Fibroblast of lung (primary cell): ENCODE data around the gene GALNT2.

Experiments used
- CTCF ChIP-seq, 2 donors: IDR thresholded peaks in 1 of 2; conservative IDR thresholded peaks in 1 of 2; 1 replicate in 1 of 2; 2 replicates in 1 of 2; pipeline ENCODE4 v1.5.1; 2011 to 2012; ENCODE audit warnings: low read length in 2 of 2, control low read depth in 1 of 2, inconsistent platforms in 1 of 2, low read depth in 1 of 2, mild to moderate bottlenecking in 1 of 2
- EZH2 ChIP-seq: IDR thresholded peaks from 2 replicates; pipeline ENCODE4 v1.5.1; 2012; ENCODE audit warnings: low read length, control low read depth, mild to moderate bottlenecking; ENCODE audit errors: missing control alignments

DNA sequence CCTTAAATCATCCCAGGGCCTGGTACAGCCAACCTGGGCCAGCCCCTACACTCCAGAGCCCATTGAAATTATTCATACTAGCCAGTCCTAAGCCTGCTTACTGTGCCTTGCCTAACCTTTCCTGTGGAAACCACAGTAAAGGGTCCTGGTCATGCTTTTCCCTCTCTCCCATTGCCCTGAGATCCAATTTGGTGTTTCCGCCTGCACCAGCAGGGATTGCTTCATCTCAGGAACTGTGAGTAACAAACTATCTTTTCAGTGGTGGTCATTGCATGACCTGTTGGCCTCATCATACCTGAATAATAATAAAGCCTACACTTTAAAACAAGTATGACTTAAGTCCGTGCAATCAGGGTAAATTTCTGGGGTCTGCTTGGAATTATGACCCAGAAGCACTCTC is 18.7 kb upstream of the GALNT2 start:
- TF ChIP-seq CTCF (conservative IDR thresholded peaks at IDR 0.05 in 1 of 2, IDR thresholded peaks at IDR 0.05 in 1 of 2; ENCODE audit: low read depth in 1 of 2, low read length in 2 of 2), result no peak
- TF ChIP-seq EZH2, result no peak
